Loucy (cell line): Measurements from ENCODE around the gene TJP3.

Experiments
- CTCF ChIP-seq: fragments of 200-600 bp; sonication (generic); conservative IDR thresholded peaks from 2 replicates; pipeline ENCODE4 v1.5.1; 2014; ENCODE audit warnings: mild to moderate bottlenecking, antibody characterized with exemption, low read length
- EZH2phosphoT487 ChIP-seq: fragments of 200-600 bp; IDR thresholded peaks from 2 replicates; pipeline ENCODE4 v1.6.1; 2018; ENCODE audit warnings: antibody characterized with exemption, mild to moderate bottlenecking, moderate library complexity, borderline replicate concordance

GRCh38 chr19:3784607-3785450 lies 76.6 kb downstream of the TJP3 start:
- TF ChIP-seq CTCF = 0 out of 2 replicates have a peak, but pooled peaks have one; percentile 21
- no peak for TF ChIP-seq EZH2phosphoT487
